Muscle of leg (tissue), 11 donors: Measurements from ENCODE around the gene BTBD17. TPM values are rescaled to one million over a fixed set of nuclear protein-coding genes. Genes with fewer than 3 reads are reported as not detected.

Source experiments
- DNase-seq: peaks from one replicate; pipeline ENCODE4 v3.0.0; 2013
- H3K27ac ChIP-seq: one replicate; pipeline ENCODE4 v1.5.1; 2013; ENCODE audit warnings: mild to moderate bottlenecking, low read length, control low read depth
- H3K27me3 ChIP-seq: one replicate; pipeline ENCODE4 v1.6.1; 2013; ENCODE audit warnings: low read length; ENCODE audit not compliant: control insufficient read depth, insufficient read depth
- H3K36me3 ChIP-seq: one replicate; pipeline ENCODE4 v1.6.1; 2013; ENCODE audit warnings: low read length; ENCODE audit not compliant: control insufficient read depth, insufficient read depth
- H3K4me1 ChIP-seq: one replicate; pipeline ENCODE4 v1.6.1; 2013; ENCODE audit warnings: low read length; ENCODE audit not compliant: control insufficient read depth, insufficient read depth
- H3K4me3 ChIP-seq: one replicate; pipeline ENCODE4 v1.5.1; 2013; ENCODE audit warnings: low read length, control low read depth
- H3K9me3 ChIP-seq: replicated peaks from 2 replicates; pipeline ENCODE4 v1.6.1; 2013; ENCODE audit warnings: low read depth, low read length; ENCODE audit not compliant: control insufficient read depth
- WGBS: methylation state at CpG from one replicate; pipeline ENCODE4 v1.1.5; 2013; ENCODE audit warnings: missing lambda C conversion rate; ENCODE audit not compliant: insufficient coverage; 5-methylcytosine and 5-hydroxymethylcytosine counted together
- polyA plus RNA-seq, 8 donors: library from polyadenylated mRNA; unstranded; fragments of 120-200 nt; gene quantifications; one replicate each; pipeline versions ENCODE4 v1.2.1 to v1.2.3, GENCODE V29; 2013; ENCODE audit warnings: inconsistent platforms in 1 of 8, low replicate concordance in 1 of 8; ENCODE audit not compliant: insufficient read length in 8 of 8, insufficient read depth in 1 of 8
- total RNA-seq: library from RNA; stranded (reverse); fragments of 120-200 nt; gene quantifications from one replicate; pipeline ENCODE4 v1.2.4, GENCODE V29; 2013

The BTBD17 gene
- total and polyA plus RNA-seq, 9 donors = 0.06 to 0.28 (median 0.11) TPM; not detected in 3

DNA sequence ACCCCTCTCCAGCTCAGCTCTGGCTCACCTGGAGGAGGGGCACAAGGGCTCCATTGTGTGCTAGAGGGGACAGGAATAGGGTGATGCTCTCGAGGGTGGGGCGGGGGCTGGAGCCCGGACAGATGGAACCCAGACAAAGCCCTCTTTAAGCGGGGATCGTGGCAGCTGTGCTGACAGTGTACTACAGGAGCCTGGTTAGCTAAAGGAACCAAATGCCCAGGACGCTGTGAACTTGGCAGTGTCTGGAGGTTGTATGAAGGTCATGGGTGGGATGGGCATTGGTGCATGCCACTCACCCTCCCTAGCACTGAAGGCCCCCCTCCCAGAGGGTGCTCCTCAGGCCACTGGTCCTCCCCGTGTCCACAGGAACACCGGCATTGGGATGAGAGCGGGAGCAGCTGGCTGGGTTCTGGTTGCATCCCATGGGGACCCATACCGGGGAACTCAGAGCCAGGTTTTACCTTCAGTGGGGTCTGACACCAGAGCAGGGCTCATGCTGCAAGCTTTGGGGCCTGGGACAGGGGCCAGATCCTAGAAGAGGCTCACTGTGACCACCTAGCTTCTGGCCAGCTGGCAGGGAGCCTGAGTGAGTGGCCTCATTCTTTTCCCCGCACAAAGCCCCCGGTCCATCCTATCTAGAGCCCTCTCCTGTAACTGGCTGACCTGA lies 23.7 kb downstream of the BTBD17 start:
- H3K4me3 ChIP-seq = no peak overlapping the region
- peaks cover 4% of the 10 kb centered on the region for H3K9me3 ChIP-seq
- peak; percentile 61 for DNase-seq
- no peaks in the 10 kb centered on the region for H3K36me3 ChIP-seq
- peak overlapping the region; percentile 51 for H3K27ac ChIP-seq
- 32% methylated on average over 9 of the region's 12 CpGs for WGBS
- H3K27me3 ChIP-seq = peaks cover 2% of the 10 kb centered on the region
- peaks cover 29% of the 10 kb centered on the region for H3K4me1 ChIP-seq

DNA sequence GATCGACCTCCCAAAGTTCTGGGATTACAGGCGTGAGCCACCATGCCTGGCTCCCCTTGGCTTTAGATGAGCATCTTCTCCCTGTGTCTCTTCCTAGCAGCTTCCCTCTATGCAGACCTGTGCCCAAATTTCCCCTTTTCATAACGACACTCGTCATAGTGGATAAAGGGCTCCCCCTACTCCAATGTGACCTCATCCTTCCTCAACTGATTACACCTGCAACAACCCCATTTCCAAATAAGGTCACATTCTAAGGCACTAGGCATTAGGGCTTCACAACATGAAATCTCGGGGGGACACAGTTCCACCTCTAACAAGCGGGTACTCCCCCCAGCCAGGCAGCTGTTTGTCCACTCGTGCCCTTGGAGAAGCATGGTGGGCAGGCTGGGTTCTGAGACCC lies 25.4 kb downstream of the BTBD17 start:
- Histone ChIP-seq H3K27ac (no peak overlapping the region), H3K4me1 (peaks cover 39% of the 10 kb centered on the region), H3K27me3 (peaks cover 2% of the 10 kb centered on the region), H3K36me3 (no peaks in the 10 kb centered on the region), H3K4me3 (no peak overlapping the region), H3K9me3 (peaks cover 4% of the 10 kb centered on the region)
- WGBS = 63% methylated on average over 4 of the region's 7 CpGs
- no peak for DNase-seq

DNA sequence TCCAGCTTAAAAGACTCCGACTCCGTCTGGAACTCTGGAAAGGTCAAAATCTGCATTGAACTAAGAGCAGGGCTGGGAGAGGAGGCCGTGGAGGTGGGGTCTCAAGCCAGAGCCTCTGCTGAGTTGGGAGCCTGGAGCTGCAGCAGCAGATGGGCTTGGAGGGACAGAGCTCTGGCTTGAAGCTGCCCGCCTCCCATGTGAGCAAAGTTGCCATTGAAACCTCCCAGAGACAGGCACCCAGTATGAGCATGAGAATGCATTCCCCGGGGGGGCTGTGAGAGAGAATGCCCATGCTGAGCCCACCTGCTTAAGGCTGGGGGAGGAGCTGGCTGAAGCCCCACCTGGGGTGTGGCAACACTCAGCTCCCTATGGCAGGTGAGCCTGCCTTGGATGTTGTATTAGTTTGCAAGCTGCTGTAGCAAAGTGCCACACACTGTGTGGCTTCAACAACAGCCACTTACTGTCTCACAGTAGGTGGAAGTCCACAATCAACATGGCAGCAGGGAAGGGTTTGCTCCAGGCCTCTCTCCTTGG lies 26.1 kb downstream of the BTBD17 start:
- WGBS = 63% methylated on average over 5 of the region's 5 CpGs
- H3K27me3 ChIP-seq = peaks cover 2% of the 10 kb centered on the region
- H3K4me1 ChIP-seq = peaks cover 36% of the 10 kb centered on the region
- no peak overlapping the region for H3K4me3 ChIP-seq
- H3K9me3 ChIP-seq = peaks cover 4% of the 10 kb centered on the region
- DNase-seq = no peak
- H3K36me3 ChIP-seq = no peaks in the 10 kb centered on the region
- H3K27ac ChIP-seq = no peak overlapping the region

DNA sequence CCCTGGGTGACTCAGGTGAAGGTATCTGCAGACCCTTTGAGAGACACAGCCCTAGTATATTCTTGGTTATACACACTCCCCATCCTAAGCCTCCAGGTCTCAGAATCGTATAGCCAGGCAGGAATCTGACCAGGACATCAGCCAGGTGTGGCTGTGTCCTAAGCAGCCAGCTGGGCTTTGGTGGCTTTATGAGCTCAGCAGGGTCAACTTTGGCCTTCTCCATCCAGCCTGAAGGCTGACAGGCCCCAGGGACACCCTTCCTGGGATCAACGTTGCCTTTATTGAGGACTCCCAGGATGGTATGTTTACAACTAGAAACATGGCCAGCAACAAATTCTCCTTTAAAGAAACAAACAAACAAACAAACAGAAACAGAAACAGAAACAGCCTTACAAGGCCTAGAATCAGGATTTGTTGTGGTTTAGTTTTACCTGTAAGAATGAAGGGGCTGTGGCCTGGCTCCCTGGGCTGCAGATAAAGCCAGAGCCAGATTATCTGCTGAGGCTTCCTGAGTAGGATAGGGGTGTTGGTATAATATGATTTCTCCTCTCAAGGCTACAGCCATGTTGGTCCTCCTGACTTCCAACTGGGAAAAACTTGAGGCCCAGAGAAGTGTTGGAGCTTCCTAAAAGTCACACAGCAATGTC lies 27.2 kb downstream of the BTBD17 start:
- Histone ChIP-seq H3K4me1 (peaks cover 31% of the 10 kb centered on the region), H3K27me3 (peaks cover 2% of the 10 kb centered on the region), H3K9me3 (peaks cover 4% of the 10 kb centered on the region), H3K4me3 (no peak overlapping the region), H3K27ac (no peak overlapping the region), H3K36me3 (no peaks in the 10 kb centered on the region)
- DNase-seq = no peak
- no CpG with 5 or more reads among the region's 2 CpGs for WGBS

DNA sequence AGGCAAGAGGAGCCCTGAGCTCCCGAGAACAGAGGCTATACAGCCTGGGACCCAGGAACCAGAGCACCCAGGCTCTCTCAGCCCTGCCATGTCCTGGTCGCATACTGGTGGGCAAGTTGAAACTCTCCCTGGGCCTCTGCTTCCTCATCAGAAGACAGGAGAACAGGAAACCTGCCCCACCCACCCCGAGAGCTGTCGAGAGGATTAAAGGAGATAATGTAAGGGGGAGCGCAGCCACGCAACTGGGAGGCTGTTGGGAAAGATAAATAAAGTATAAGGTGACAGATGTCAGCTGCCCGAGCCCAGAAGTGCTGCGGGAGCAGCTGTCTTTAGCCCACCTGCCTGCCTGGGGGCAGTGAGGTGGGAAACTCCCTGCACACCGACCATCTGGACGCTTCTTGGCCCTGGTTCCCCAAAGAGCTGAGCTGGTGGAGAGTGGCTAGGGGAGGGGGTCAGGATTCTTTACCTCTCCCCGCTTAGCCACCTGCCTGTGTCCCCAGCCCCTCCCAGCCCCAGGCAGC lies 28.8 kb downstream of the BTBD17 start:
- H3K27me3 ChIP-seq = no peaks in the 10 kb centered on the region
- 19% methylated on average over 5 of the region's 11 CpGs for WGBS
- peaks cover 4% of the 10 kb centered on the region for H3K9me3 ChIP-seq
- H3K36me3 ChIP-seq = no peaks in the 10 kb centered on the region
- H3K4me3 ChIP-seq = no peak overlapping the region
- DNase-seq = peak; percentile 51
- H3K27ac ChIP-seq = no peak overlapping the region
- peaks cover 18% of the 10 kb centered on the region for H3K4me1 ChIP-seq

DNA sequence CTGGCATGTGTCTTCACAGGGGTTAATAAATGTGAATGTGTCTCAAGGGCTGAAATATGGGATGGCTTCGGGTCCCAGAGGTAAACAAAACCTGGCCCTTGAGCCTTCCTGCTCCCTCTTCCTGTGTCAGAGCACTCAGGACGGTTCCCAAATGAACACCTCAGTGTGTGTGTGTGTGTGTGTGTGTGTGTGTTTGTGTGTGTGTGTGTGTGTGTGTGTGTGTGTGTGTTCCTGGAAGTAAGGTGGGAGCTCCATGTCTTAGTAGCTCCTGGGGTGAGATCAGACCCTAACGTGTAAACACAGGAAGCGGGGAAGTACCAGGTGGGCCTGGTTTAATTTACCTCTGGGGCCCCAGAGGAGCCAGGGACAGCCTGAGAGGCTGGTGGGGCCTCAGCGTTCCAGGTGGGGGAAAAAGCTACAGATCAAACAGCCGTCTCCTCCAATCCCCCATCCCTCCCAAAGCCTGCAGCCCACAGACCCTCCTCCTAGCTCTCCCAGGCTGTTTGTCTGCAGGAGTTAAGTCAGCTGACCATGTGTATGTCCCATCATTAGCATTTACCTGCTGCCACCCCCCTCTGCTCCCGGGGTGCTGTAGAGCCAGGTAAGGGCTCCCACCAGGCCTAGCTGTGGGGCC lies 29.5 kb downstream of the BTBD17 start:
- WGBS = 80% methylated on average over 1 of the region's 7 CpGs
- H3K27me3 ChIP-seq = peaks cover 2% of the 10 kb centered on the region
- no peaks in the 10 kb centered on the region for H3K36me3 ChIP-seq
- DNase-seq = no peak
- peaks cover 14% of the 10 kb centered on the region for H3K4me1 ChIP-seq
- H3K27ac ChIP-seq = no peak overlapping the region
- H3K4me3 ChIP-seq = no peak overlapping the region
- H3K9me3 ChIP-seq = peaks cover 4% of the 10 kb centered on the region

DNA sequence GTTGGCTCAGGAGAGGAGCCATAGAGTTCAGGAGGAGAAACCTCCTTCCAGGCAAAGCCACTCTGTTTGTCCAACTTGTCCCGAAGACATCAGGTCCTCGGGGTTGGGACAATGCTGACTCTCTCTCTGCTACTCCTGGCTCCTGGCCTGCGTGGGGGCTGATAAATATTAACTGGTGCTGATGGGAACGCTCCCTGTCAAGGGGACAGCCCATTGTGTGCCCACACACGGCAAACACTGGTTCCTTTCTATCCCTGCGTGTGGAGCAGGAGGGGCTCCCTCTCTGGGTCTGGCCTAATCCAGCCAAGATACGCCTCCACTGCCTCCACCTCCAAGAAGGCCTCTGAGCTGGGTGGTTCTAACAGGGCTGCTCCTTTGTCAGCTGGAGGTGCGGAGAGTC lies 31.2 kb downstream of the BTBD17 start:
- Histone ChIP-seq H3K4me3 (no peak overlapping the region), H3K27me3 (peaks cover 13% of the 10 kb centered on the region), H3K27ac (no peak overlapping the region), H3K4me1 (peaks cover 28% of the 10 kb centered on the region), H3K36me3 (no peaks in the 10 kb centered on the region), H3K9me3 (peaks cover 4% of the 10 kb centered on the region)
- DNase-seq = no peak
- 36% methylated on average over 3 of the region's 8 CpGs for WGBS

DNA sequence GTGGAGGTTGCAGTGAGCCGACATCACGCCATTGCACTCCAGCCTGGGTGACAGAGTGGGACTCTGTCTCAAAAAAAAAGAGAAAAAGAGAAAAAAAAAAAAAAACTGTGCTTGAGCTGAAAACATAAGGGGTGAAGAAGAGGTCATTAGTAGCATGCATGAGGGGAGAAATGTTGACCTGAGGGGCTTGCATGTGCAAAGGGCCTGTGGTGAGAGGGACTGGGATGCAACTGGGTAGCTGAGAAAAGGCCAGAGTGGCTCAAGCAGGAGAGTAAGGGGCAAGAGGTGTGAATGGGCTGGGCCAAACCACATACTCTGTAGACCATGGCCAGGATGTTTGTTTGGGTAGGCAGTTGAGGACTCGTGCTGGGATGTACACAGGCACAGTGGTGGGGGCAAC lies 32.3 kb downstream of the BTBD17 start:
- 81% methylated on average over 3 of the region's 3 CpGs for WGBS
- no peak for DNase-seq
- H3K36me3 ChIP-seq = no peaks in the 10 kb centered on the region
- H3K27ac ChIP-seq = no peak overlapping the region
- H3K9me3 ChIP-seq = peaks cover 2% of the 10 kb centered on the region
- H3K4me3 ChIP-seq = no peak overlapping the region
- peaks cover 15% of the 10 kb centered on the region for H3K27me3 ChIP-seq
- H3K4me1 ChIP-seq = peaks cover 33% of the 10 kb centered on the region

DNA sequence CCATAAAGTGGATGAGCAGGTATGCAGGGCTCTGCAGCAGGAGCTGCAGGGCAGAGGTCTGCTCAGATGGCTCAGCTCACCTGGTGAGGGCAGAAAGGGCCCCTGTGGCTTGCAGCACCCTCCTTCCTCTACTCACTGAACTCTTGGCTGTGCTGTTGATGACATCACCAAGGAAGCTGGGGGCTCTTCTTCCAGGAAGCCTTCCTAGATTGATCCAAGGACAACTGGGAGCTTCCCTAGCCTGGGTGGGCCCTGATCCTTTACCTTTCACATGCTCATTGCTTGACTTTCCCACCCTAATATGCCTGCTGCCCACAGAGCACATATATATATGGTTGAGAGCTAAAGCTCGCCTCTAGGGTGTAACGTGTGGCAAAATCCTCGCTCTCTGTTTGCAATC lies 33.2 kb downstream of the BTBD17 start:
- Histone ChIP-seq H3K27ac (no peak overlapping the region), H3K4me3 (no peak overlapping the region), H3K27me3 (peaks cover 15% of the 10 kb centered on the region), H3K4me1 (peaks cover 33% of the 10 kb centered on the region), H3K9me3 (no peaks in the 10 kb centered on the region), H3K36me3 (no peaks in the 10 kb centered on the region)
- 92% methylated on average over 3 of the region's 3 CpGs for WGBS
- no peak for DNase-seq

DNA sequence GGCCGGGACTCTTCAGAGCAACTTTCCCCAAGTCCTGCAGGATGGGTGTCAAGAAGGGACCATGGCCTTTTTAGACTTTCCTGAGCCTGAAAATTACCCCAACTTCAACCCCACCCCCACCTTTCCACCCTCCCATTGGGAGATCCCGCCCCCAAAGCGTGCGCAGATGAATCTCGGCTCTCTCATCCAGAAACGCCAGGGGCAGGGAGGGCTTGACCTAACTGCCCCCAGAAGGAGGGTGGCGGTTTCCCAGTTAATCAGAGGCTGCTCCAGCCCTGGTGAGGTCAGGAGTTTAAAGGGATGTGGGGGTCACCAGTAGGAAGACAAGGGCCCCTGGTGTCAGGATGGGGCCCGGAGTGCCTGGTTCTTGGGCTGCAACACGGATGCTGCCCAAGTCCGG lies 35.2 kb downstream of the BTBD17 start:
- Histone ChIP-seq H3K9me3 (no peaks in the 10 kb centered on the region), H3K27me3 (peaks cover 22% of the 10 kb centered on the region), H3K4me1 (peaks cover 21% of the 10 kb centered on the region), H3K36me3 (no peaks in the 10 kb centered on the region), H3K27ac (no peak overlapping the region), H3K4me3 (peak overlapping the region; percentile 33)
- no peak for DNase-seq
- 34% methylated on average over 8 of the region's 10 CpGs for WGBS
